Raji (cell line): Measurements from ENCODE around the gene RPTOR.
A peak's percentile ranks its signal among the peaks of the same experiment; 100 is the strongest.

Experiments
- POLR2A ChIP-seq: IDR thresholded peaks from 2 replicates; pipeline ENCODE4 v1.6.1; 2011; ENCODE audit warnings: low read depth, low read length, control low read depth; ENCODE audit not compliant: insufficient read depth

The RPTOR gene

GRCh38 chr17:80984749-80985148, 440.1 kb downstream of the RPTOR start:
- no peak for TF ChIP-seq POLR2A

GRCh38 chr17:80986046-80986445, 441.4 kb downstream of the RPTOR start:
- no peak for TF ChIP-seq POLR2A

- no peak for TF ChIP-seq POLR2A
Observed at GRCh38 chr17:80986816-80987475, 442.3 kb downstream of the RPTOR start.

- TF ChIP-seq POLR2A: no peak
Observed at GRCh38 chr17:80987941-80988461, 443.4 kb downstream of the RPTOR start.

- no peak for TF ChIP-seq POLR2A
Observed at GRCh38 chr17:80989586-80989913, 444.9 kb downstream of the RPTOR start.

GRCh38 chr17:80990921-80991644, 446.4 kb downstream of the RPTOR start:
- no peak for TF ChIP-seq POLR2A

- peak; percentile 53; the same call in 1 of the 2 replicates for TF ChIP-seq POLR2A
Observed at GRCh38 chr17:80991645-80992076, 447.0 kb downstream of the RPTOR start, which contains the start of gene CHMP6. Gene CHMP6 (plus strand): TSS chr17:80991841. CDS start chr17:80991919, 78 bp downstream.

- TF ChIP-seq POLR2A: no peak
Observed at GRCh38 chr17:80992077-80992947, 447.7 kb downstream of the RPTOR start.

GRCh38 chr17:80992948-80993624, 448.4 kb downstream of the RPTOR start:
- no peak for TF ChIP-seq POLR2A

- no peak for TF ChIP-seq POLR2A
Observed at GRCh38 chr17:80995131-80995530, 450.5 kb downstream of the RPTOR start.

GRCh38 chr17:80996422-80997305, 452.0 kb downstream of the RPTOR start:
- no peak for TF ChIP-seq POLR2A

- TF ChIP-seq POLR2A: no peak
Observed at GRCh38 chr17:80997424-80998117, 452.9 kb downstream of the RPTOR start.

GRCh38 chr17:80998118-80998747, 453.6 kb downstream of the RPTOR start:
- no peak for TF ChIP-seq POLR2A
